ENCODE measurements around the gene THAP4.
A peak's percentile ranks its signal among the peaks of the same experiment; 100 is the strongest.
"Not testable (repeated sequence)": the region's sequence is repeated elsewhere in the genome, so short reads cannot be mapped to it uniquely, and the experiment has no call there.

The THAP4 gene

GRCh38 chr2:241665731-241666440 is 28.9 kb upstream of the THAP4 start:
- no peak for DNase-seq (ENCODE audit: low spot score)

DNA sequence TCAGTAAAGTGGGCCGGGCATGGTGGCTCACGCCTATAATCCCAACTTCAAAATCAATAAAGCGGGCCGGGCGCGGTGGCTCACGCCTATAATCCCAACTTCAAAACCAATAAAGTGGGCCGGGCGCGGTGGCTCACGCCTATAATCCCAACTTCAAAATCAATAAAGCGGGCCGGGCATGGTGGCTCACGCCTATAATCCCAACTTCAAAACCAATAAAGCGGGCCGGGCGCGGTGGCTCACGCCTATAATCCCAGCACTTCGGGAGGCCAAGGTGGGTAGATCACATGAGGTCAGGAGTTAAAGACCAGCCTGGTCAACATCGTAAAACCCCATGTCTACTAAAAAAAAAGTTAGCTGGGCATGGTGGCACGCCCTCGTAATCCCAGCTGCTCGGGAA is 25.8 kb upstream of the THAP4 start:
- not testable (repeated sequence) for DNase-seq (ENCODE audit: low spot score)

DNA sequence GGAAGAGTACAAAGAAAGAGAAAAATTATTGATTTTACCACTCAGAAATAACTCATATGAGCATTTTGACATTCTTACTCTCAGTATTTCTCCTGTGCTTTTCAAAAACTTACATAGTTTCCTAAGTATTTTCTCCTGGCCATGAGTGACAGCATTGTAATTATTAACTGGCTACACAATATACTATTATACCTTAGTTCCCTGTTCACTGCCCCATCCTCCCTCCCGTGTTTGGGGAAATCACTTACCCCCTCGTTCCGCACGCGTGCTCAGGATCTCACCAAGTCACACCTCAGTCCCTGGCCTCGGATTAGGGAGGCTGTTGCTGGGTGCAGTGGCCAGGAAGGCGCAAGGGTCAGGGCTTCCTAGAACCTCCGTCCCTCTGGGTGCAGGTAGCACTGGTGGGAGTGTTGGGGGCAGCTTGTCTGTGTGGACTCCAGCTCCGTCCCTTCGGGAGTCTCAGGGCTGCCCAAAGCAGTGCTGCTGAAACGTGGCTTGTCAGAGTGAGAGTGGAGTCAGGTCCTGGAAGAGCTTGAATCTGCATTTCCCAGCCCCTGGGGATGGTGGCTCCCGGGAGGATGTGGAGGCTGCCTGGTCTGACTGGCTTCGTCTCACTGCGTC is 23.7 kb upstream of the THAP4 start:
- no peak for DNase-seq (ENCODE audit: low spot score)

GRCh38 chr2:241659150-241659739 is 22.3 kb upstream of the THAP4 start:
- peak; percentile 74 for DNase-seq (ENCODE audit: low spot score)

DNA sequence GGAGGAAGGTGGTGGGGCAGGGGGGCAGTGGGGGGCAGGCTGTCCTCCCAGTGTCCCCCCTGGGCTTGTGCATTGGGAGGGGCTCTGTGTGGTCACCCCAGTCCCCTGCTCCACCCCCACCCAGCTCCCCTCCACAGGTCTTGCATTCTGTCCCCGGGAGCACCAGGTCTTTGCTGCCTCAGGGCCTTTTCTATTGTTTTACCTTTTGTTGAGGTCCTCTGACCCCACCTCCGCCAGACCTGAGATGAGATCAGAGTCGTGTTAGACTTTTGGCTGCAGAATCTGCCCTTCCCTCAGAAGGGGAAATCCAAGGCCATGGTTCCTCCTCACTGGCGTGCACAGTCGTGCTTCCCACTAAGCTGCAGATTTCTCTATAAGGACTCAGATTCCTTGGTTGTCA is 21.3 kb upstream of the THAP4 start:
- DNase-seq (ENCODE audit: low spot score), result no peak

DNA sequence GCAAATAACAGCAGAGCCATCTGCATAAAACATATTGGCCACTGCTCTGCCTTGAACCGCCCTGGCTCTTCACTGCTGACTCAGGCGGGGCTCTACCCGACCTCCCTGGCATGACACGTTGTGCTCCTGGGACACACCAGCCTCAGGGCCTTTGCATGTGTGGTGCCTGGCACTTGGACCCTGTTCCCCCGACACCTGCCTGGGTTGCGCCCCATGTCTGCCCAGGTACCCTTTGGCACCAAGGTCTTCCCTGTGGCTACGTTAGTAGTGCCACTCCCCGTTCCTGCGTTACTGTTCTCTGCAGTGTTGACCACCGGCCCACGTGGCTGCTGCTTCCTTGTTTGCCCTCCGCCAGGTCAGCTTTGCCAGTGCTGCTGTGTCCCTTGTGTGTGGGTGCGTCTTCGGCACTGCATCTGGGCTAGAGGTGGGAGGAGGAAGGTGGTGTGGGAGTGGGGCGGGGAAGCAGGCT is 20.9 kb upstream of the THAP4 start:
- no peak for DNase-seq (ENCODE audit: low spot score)

DNA sequence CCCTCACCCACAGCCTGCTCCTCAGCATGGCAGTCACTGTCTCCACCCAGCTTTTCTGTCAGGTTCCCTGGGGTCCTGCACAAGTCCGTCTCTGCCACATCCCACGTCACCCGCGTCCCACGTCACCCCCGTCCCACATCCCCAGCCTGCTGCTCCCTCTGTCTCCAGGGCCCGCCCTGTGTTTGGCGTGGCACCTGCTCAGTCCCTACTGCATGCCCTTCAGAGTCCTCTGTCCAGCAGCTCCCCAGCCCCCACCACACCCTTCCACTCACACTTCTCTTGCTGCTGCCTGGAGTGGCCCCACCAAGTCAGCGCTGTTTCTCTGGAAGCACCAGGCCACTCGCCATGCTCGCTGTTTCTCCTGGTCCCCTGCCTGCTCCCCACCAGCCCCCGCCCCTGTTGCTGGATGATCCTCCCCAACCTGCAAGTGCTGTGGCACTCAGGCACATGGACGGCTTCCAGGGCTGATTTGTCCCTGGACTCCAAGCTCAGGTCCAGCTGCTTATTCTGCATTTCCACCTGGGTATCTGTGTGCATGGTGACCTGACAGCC is 19.3 kb upstream of the THAP4 start:
- DNase-seq (ENCODE audit: low spot score), result no peak

DNA sequence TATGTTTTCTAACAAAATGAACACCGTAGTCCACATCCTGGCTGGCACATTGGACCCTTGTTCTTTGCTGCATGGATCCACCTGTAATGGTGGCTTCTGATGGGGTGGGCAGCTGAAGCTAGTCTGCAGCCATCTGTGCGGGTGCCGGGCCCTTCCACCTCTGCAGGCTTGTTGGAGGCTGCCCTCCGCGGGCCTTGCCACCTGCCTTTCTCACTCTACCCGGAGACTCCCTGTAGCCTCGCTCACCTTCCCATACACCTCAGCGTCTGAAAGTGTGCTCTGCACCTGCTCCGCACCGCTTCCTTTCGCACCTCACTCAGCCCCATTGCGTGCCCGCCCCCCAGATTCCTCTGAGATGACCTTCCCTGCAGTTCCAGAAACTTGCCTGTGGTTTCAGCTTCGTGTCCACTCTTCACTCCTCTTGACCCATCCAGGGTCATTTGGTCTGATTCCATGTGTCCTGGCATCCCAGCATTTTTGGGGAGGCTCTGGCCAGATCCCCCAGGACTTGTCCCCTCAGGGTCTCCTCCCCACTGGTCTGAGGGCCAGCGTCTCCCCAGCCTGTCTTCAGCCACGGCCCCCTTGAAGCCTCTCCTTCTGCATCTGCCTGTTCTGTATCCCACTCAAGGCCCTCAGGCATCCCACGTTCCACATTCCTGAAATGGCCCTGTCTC is 18.7 kb upstream of the THAP4 start:
- no peak for DNase-seq (ENCODE audit: low spot score)

- DNase-seq (ENCODE audit: low spot score), result no peak
Observed at GRCh38 chr2:241654551-241654950, 17.6 kb upstream of the THAP4 start.

GRCh38 chr2:241653210-241653750 is 16.3 kb upstream of the THAP4 start:
- DNase-seq (ENCODE audit: low spot score), result no peak

GRCh38 chr2:241652722-241653121 is 15.8 kb upstream of the THAP4 start:
- DNase-seq (ENCODE audit: low spot score), result no peak

DNA sequence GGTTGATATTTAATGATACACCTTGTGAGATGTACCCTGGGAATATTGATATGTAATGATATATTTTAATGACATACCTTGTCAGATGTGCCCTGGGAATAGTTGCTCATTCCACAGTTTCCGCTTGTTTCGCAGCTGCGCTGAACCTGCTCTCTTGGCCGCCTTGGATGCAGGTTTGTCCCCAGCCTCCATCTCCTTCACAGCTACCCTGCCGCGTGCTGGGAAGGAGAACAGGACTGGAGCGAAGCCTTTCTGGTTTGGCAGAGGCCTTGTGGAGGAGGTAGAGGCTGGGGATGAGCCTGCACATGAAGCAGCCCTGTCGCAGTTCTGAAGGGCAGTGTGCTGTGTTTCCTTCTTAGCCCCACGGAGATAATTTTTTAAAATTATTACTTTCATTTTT is 15.2 kb upstream of the THAP4 start:
- no peak for DNase-seq (ENCODE audit: low spot score)

DNA sequence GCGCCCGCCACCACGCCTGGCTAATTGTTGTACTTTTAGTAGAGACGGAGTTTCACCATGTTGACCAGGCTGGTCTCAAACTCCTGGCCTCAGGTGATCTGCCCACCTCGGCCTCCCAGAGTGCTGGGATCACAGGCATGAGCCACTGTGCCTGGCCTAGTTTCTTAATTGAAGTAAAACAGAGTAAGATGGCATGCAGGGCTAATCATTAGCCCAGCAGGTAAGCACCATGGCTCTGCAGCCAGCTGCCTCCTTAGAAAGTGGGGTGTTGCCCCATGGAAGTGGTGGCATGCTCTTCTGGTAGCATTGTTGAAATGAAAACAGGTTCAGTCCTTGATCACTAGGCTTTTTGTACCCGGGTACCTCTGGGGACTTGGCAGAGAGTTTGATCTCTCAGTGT is 13.0 kb upstream of the THAP4 start:
- no peak for DNase-seq (ENCODE audit: low spot score)

DNA sequence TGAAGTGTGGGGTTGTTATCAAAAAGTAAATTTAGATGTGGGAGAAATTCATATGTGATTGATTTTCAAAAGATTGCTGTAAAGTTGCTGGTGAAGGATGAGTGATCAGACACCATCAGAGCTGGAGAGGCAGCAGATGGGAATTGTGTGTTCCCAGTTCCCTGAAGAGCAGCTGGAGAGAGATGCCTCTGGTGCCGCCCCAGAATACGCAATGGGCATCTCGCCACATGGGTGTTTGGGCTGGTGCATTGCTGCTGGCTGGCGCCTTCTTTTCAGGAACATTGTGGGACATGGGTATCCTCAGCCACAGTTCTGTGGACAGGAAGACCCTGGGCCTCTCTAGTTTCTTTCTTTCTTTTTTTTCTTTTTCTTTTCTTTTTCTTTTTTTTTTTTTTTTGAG is 12.4 kb upstream of the THAP4 start:
- DNase-seq (ENCODE audit: low spot score), result no peak

DNA sequence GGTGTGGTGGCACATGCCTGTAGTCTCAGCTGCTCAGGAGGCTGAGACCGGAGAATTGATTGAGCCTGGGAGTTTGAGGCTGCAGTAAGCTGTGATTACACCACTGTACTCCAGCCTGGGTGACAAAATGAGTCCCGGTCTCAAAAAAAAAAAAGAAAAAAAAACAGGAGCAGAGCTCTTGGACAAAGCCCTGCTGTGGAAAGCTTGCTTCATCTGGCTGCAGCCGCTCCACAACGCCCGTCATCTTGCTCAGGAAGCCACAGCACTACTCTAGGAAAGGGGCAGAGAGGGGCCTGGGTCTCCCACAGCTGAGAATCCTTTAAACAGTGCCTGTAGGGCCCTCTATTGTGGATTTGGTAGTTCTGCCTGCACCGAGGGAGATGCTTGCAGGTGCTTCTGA is 11.5 kb upstream of the THAP4 start:
- DNase-seq (ENCODE audit: low spot score), result no peak

DNA sequence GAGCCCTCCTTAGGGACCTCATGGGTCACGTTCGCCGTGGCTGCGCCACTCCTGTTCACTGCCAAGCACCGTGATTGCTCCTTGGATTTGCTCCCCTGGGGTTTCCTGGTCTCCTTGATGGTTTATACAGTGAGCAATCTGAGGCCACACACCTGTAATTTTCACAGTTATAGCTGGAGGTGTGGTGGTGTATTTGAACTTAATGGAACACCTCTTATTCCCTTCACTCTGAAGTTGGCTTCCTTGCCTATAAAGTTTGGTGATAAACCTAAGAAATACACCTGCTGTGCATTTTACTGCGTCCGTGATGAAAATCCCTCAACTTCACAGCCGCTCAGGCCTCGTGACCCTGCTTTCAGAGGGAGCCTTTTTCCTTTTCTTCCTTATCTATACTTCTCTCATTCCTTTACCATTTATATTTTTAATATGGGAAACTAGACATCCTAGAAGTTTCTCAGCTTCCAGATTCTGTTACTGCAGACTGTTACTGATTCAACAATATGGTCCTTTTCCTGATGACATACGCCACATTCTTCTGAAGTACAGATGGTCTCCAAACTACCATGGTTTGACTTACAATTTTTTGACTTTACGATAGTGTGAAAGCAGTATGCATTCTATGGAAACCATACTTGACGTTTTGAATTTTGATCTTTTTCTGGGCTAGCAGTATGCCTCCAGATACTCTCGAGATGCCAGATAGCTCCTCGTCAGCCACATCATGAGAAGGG is 9.1 kb upstream of the THAP4 start:
- no peak for DNase-seq (ENCODE audit: low spot score)

DNA sequence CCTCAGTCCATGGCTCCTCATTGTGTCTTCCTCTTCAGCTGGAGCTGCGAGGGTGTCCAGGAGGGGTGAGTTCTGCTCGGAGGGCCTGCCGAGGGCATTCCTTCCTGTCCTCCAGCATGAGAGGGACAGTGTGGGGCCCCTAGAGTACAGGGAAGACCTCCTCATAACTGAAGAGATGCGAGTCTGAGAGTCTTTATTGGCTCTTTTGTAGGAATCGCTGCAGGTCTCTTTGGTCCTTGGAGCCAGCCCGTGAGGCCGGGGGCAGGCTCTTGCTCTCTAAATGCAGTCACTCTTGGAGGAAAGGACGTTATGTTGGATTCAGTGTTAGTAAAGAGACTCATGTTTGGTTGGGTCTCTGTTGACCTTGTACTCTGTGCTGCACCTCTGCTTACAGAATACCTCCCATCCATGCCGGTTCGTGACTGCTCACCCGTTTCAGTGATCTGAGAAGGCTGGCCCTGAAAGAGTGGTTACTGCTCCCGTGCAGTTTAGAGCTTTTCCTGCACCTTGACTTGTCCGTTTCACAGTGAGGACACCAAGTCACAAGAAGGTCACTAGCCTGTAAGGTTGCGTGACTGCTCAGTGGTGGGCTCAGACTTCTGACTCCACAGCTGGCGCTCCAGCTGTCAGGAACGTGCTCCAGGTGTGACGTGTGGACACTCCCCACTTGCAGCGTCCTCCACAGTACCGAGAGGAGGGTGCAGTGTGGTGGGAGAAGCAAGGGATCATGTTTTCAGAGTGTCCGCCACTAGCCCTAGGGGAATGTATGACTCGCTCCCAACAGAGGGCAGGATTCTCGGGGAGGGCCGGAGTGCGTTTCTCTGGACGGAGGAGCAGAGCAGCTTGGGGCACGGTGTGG is 8.3 kb upstream of the THAP4 start:
- no peak for DNase-seq (ENCODE audit: low spot score)

- DNase-seq (ENCODE audit: low spot score), result no peak
Observed at GRCh38 chr2:241641631-241642030, 4.7 kb upstream of the THAP4 start.

- no peak for DNase-seq (ENCODE audit: low spot score)
Observed at GRCh38 chr2:241640165-241640795, 3.3 kb upstream of the THAP4 start.

GRCh38 chr2:241639385-241639784 is 2.4 kb upstream of the THAP4 start:
- no peak for DNase-seq (ENCODE audit: low spot score)

Data from putamen (tissue), 1 donor.